Duodenal mucosa (tissue), 2 donors: ENCODE data around the gene RIN2.

Experiments used
- H3K27ac ChIP-seq: one replicate; pipeline ENCODE4 v1.7.0; 2013; ENCODE audit warnings: low read depth, low read length
- H3K27me3 ChIP-seq, 2 donors: one replicate each; pipeline ENCODE4 v1.7.0; 2013; ENCODE audit warnings: low read length in 2 of 2, control low read depth in 1 of 2; ENCODE audit not compliant: insufficient read depth in 2 of 2, control insufficient read depth in 1 of 2
- H3K36me3 ChIP-seq, 2 donors: one replicate each; pipeline ENCODE4 v1.7.0; 2013; ENCODE audit warnings: low read length in 2 of 2, control low read depth in 1 of 2; ENCODE audit not compliant: insufficient read depth in 2 of 2, control insufficient read depth in 1 of 2
- H3K4me1 ChIP-seq, 2 donors: one replicate each; pipeline ENCODE4 v1.7.0; 2013; ENCODE audit warnings: low read length in 2 of 2, control low read depth in 1 of 2; ENCODE audit not compliant: insufficient read depth in 2 of 2, control insufficient read depth in 1 of 2
- H3K4me3 ChIP-seq, 2 donors: one replicate each; pipeline ENCODE4 v1.7.0; 2013; ENCODE audit warnings: low read length in 2 of 2, low read depth in 1 of 2
- H3K9ac ChIP-seq, 2 donors: one replicate each; pipeline ENCODE4 v1.7.0; 2013; ENCODE audit warnings: low read length in 2 of 2, low read depth in 1 of 2
- H3K9me3 ChIP-seq, 2 donors: one replicate each; pipeline ENCODE4 v1.7.0; 2013; ENCODE audit warnings: low read length in 2 of 2, control low read depth in 1 of 2; ENCODE audit not compliant: control insufficient read depth in 1 of 2

Gene RIN2

DNA sequence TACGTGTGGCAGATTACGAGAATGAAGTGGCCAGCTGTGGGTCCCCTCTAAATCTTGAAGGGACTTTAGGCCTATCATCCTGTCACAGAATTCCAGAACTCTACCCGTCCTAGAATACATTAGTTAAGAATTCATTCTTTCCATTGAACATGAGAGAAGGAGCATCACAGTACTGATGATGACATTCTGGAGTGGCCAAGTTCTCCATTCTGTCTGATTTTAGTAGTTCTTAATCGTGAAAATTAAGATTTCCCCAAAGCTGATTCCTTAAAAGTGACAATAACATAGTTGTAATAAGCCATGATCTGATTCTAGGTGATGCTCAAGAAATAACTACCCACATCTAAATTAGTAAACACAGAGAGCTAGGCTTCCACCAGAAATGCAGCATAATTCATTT, 35.0 kb upstream of the RIN2 start:
- no peak overlapping the region for H3K9ac ChIP-seq
- no peaks in the 10 kb centered on the region for H3K36me3 ChIP-seq
- H3K27me3 ChIP-seq = no peaks in the 10 kb centered on the region
- no peak overlapping the region for H3K4me3 ChIP-seq
- H3K4me1 ChIP-seq = no peaks in the 10 kb centered on the region
- no peak overlapping the region for H3K27ac ChIP-seq
- H3K9me3 ChIP-seq = no peaks in the 10 kb centered on the region

- no peaks in the 10 kb centered on the region for H3K36me3 ChIP-seq
- H3K9me3 ChIP-seq = no peaks in the 10 kb centered on the region
- H3K9ac ChIP-seq = no peak overlapping the region
- no peaks in the 10 kb centered on the region for H3K4me1 ChIP-seq
- H3K27me3 ChIP-seq = no peaks in the 10 kb centered on the region
- no peak overlapping the region for H3K4me3 ChIP-seq
- no peak overlapping the region for H3K27ac ChIP-seq
Measured at GRCh38 chr20:19723813-19724430, 34.1 kb upstream of the RIN2 start.

- H3K9me3 ChIP-seq = no peaks in the 10 kb centered on the region
- no peak overlapping the region for H3K4me3 ChIP-seq
- H3K36me3 ChIP-seq = no peaks in the 10 kb centered on the region
- no peaks in the 10 kb centered on the region for H3K27me3 ChIP-seq
- no peaks in the 10 kb centered on the region for H3K4me1 ChIP-seq
- no peak overlapping the region for H3K27ac ChIP-seq
- no peak overlapping the region for H3K9ac ChIP-seq
Measured at GRCh38 chr20:19725373-19725772, 32.7 kb upstream of the RIN2 start.

- no peak overlapping the region for H3K9ac ChIP-seq
- H3K27me3 ChIP-seq = no peaks in the 10 kb centered on the region
- no peak overlapping the region for H3K4me3 ChIP-seq
- H3K4me1 ChIP-seq = no peaks in the 10 kb centered on the region
- no peaks in the 10 kb centered on the region for H3K9me3 ChIP-seq
- H3K36me3 ChIP-seq = no peaks in the 10 kb centered on the region
- H3K27ac ChIP-seq = no peak overlapping the region
Measured at GRCh38 chr20:19725814-19726525, 32.1 kb upstream of the RIN2 start.

DNA sequence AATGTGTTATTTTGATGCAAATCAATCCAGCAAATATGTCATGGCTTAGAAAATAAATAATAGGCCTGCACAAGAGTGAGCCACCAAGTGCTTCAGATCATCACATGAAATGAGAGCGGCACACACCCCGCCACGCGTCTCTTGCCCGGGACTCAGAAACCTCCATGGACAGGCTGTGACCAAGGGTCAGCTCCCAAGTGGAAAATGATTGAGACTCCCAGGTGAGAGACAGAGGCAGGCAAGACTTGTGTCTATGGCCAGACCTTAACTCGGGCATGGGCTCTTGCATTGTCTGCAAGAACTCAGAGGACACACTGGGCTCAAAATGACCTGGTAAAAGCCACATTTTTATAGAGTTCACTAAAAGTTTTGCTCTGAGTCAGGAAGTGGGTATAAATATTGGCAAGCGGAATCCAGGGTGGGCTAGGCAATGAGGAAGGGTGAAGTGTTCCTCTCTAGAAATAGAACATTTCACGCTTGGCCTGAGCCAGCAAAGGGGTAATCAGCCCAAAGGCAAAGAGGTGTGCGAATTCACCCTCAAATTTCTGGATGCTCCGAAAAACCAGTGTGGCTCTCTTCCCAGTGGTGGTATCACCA, 30.7 kb upstream of the RIN2 start:
- H3K4me3 ChIP-seq = no peak overlapping the region
- no peaks in the 10 kb centered on the region for H3K27me3 ChIP-seq
- no peaks in the 10 kb centered on the region for H3K4me1 ChIP-seq
- H3K9ac ChIP-seq = no peak overlapping the region
- no peak overlapping the region for H3K27ac ChIP-seq
- no peaks in the 10 kb centered on the region for H3K36me3 ChIP-seq
- no peaks in the 10 kb centered on the region for H3K9me3 ChIP-seq

DNA sequence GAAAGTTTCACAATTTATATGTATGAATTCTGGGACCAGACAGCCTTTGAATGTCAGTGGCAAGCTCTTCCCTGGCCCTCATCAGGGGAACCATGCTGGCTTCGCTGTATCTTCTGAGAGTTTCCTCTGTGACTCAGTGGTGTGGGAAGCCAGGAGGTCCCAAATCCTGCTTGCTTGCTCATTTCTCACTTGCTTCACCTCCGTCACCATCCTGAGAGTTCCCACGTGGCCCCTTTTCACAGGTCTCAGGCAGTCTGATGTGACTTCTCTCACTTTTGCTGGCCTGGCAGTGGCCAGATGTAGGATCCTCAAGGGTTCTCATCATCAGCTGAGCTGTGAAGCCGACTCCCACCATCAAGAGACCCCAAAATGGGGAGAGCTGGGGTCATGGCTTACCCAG, 28.4 kb upstream of the RIN2 start:
- H3K4me1 ChIP-seq = no peaks in the 10 kb centered on the region
- no peak overlapping the region for H3K27ac ChIP-seq
- H3K9ac ChIP-seq = no peak overlapping the region
- no peaks in the 10 kb centered on the region for H3K9me3 ChIP-seq
- H3K36me3 ChIP-seq = no peaks in the 10 kb centered on the region
- H3K4me3 ChIP-seq = no peak overlapping the region
- H3K27me3 ChIP-seq = no peaks in the 10 kb centered on the region

DNA sequence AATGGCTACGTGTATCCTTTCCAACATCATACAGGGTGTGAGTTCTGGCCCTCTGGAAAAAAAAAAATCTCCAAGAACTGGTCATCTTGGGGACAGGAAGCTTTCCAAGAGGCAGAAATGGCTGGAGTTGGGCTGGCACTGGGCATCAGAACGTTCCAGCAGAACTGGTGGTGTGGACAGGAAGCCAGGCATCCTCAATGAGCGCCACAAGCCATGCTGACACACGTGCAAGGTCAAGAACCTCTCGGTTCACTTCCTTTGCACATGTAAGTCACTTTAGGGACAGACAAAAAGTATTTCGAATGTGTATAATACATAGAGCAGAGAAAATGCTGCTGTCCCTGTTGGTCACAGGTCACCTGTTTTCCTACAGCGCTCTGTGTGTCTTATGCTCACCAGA, 27.4 kb upstream of the RIN2 start:
- no peak overlapping the region for H3K4me3 ChIP-seq

DNA sequence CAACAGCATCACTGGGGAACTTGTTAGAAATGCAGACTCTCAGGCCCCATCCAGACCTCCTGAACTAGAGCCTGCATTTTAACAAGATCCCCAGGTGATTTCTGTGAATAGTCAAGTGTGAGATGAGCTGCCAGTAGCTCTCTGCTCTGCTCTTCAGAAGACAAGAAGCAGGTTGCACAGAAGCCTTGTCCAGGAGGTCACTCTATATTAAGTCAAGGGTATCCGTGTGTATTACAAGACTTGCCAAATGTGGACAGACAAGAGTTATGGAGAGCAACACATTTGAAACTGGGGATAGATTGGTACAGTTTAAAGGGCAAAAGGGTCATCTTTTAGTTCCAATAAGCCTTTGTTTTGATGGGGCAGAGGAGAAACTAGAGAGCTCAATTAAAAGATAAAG, 23.2 kb upstream of the RIN2 start:
- no peak overlapping the region for H3K4me3 ChIP-seq
- H3K27ac ChIP-seq = no peak overlapping the region
- H3K9ac ChIP-seq = no peak overlapping the region
- H3K9me3 ChIP-seq = no peaks in the 10 kb centered on the region
- no peaks in the 10 kb centered on the region for H3K36me3 ChIP-seq
- no peaks in the 10 kb centered on the region for H3K27me3 ChIP-seq
- peaks cover 12 to 22% of the 10 kb centered on the region in 2 donors for H3K4me1 ChIP-seq

More for the DNA sequence above, 27.4 kb upstream of the RIN2 start:
- Histone ChIP-seq H3K27me3 (no peaks in the 10 kb centered on the region), H3K27ac (no peak overlapping the region), H3K4me1 (peaks cover 0 to 10% of the 10 kb centered on the region in 2 donors), H3K9me3 (no peaks in the 10 kb centered on the region), H3K9ac (no peak overlapping the region), H3K36me3 (no peaks in the 10 kb centered on the region)

DNA sequence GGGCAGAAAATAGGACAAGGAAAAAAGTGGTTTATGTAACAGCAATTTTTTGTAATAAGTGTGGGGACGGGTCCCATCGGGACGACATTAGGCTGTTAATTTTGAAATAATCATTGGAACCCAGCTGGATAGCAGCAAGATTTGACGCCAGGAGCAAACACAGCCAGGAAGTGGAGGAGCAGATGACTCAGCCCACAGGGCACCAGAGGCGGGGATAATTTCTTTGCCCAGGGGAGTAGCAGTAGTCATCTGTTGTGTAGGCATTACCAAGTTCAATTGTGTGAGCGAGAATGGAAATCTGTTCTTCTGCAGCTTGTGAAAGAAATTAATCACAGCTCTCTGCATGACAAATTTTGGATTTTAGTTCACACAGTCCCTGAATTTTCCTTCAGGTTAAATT, 22.6 kb upstream of the RIN2 start:
- Histone ChIP-seq H3K27ac (no peak overlapping the region), H3K4me3 (no peak overlapping the region), H3K36me3 (no peaks in the 10 kb centered on the region), H3K4me1 (peaks cover 12 to 22% of the 10 kb centered on the region in 2 donors), H3K27me3 (no peaks in the 10 kb centered on the region), H3K9ac (no peak overlapping the region), H3K9me3 (no peaks in the 10 kb centered on the region)

- no peak overlapping the region for H3K9ac ChIP-seq
- no peaks in the 10 kb centered on the region for H3K36me3 ChIP-seq
- H3K4me1 ChIP-seq = peaks cover 12 to 22% of the 10 kb centered on the region in 2 donors
- H3K9me3 ChIP-seq = no peaks in the 10 kb centered on the region
- no peak overlapping the region for H3K4me3 ChIP-seq
- H3K27me3 ChIP-seq = no peaks in the 10 kb centered on the region
- no peak overlapping the region for H3K27ac ChIP-seq
Measured at GRCh38 chr20:19737025-19737424, 21.0 kb upstream of the RIN2 start.
